ENCODE results near the gene ALKBH7. TPM values are rescaled to one million over a fixed set of nuclear protein-coding genes. Genes with fewer than 3 reads are reported as not detected.
"Not testable (repeated sequence)": the region's sequence is repeated elsewhere in the genome, so short reads cannot be mapped to it uniquely, and the experiment has no call there.

The ALKBH7 gene
- total and polyA plus RNA-seq, 8 donors, result 34.2 to 67.9 (median 51.5) TPM

DNA sequence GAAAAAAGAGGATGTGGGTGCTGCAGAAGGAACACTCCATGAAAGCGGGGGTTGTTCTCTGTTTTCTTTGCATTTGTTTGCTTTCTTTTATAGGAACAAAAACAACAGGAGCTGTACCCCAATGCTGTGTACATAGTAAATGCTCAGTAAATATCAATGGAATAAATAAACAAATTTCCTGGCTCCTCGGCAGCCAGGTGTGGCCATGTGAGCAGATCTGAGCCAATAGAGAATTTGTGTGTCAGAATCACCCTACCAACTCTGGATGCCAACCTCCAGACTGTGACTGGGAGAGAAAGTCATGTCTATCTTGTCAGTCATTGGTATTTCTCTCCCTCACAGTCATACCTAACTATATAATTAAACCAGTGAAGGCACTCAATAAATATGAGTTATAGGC lies 21.9 kb upstream of the ALKBH7 start:
- ATAC-seq (no peak), DNase-seq (no peak)
- H3K36me3 ChIP-seq, result no peaks in the 10 kb centered on the region

DNA sequence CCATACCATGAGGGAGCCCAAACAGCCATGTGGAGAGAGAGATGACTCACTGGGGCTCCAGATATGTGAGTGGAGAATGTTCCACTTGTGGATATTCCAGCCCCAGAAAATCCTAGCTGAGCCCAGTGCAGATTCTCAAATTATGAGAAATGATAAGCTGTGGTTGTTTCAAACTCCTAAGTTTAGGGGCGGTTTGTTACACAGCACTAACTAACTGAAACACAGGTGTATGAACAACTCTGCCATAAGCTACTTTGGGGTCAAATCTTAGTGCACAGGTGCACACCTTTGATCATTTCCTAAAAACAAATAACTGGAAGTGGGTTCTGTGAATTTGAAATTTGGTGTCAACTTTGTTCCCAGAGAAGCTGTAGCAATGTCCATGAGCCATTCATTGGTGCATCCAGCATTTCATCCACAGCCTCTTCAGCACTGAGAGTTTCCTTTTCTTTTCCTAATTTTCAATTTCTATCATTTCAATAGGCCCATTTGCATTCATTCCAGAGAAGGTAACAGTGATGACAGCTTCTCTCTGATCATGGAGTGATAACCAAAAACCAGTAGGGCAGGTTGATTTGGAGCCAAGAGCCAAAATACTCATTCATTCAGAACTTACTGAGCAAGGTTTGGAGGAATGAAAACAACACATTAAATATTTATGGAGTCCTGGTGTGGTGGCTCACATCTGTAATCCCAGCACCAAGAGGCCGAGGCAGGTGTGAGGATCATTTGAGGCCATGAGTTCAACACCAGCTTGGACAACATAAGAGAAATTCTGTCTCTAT lies 20.0 kb upstream of the ALKBH7 start:
- no peaks in the 10 kb centered on the region for H3K4me1 ChIP-seq
- intact Hi-C loops (cut with DNase I), result no loop called here
- no peaks in the 10 kb centered on the region for H3K36me3 ChIP-seq
- no peaks in the 10 kb centered on the region for H3K9me3 ChIP-seq
- no peaks in the 10 kb centered on the region for H3K27me3 ChIP-seq
- no peak overlapping the region for H3K27ac ChIP-seq
- H3K4me3 ChIP-seq, result no peak overlapping the region
- TF ChIP-seq, protein P1, sequence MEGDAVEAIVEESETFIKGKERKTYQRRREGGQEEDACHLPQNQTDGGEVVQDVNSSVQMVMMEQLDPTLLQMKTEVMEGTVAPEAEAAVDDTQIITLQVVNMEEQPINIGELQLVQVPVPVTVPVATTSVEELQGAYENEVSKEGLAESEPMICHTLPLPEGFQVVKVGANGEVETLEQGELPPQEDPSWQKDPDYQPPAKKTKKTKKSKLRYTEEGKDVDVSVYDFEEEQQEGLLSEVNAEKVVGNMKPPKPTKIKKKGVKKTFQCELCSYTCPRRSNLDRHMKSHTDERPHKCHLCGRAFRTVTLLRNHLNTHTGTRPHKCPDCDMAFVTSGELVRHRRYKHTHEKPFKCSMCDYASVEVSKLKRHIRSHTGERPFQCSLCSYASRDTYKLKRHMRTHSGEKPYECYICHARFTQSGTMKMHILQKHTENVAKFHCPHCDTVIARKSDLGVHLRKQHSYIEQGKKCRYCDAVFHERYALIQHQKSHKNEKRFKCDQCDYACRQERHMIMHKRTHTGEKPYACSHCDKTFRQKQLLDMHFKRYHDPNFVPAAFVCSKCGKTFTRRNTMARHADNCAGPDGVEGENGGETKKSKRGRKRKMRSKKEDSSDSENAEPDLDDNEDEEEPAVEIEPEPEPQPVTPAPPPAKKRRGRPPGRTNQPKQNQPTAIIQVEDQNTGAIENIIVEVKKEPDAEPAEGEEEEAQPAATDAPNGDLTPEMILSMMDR (IDR thresholded peaks at IDR 0.05), result no peak
- DNase-seq, result peak in 1 of 4 donors; percentile 2
- no peak for ATAC-seq

More for the DNA sequence above, 21.9 kb upstream of the ALKBH7 start:
- H3K27ac ChIP-seq, result no peak overlapping the region
- H3K4me1 ChIP-seq, result no peaks in the 10 kb centered on the region
- intact Hi-C loops (cut with DNase I), result no loop called here
- TF ChIP-seq, protein P1 (IDR thresholded peaks at IDR 0.05), result no peak
- no peaks in the 10 kb centered on the region for H3K27me3 ChIP-seq
- H3K9me3 ChIP-seq, result no peaks in the 10 kb centered on the region
- H3K4me3 ChIP-seq, result no peak overlapping the region

DNA sequence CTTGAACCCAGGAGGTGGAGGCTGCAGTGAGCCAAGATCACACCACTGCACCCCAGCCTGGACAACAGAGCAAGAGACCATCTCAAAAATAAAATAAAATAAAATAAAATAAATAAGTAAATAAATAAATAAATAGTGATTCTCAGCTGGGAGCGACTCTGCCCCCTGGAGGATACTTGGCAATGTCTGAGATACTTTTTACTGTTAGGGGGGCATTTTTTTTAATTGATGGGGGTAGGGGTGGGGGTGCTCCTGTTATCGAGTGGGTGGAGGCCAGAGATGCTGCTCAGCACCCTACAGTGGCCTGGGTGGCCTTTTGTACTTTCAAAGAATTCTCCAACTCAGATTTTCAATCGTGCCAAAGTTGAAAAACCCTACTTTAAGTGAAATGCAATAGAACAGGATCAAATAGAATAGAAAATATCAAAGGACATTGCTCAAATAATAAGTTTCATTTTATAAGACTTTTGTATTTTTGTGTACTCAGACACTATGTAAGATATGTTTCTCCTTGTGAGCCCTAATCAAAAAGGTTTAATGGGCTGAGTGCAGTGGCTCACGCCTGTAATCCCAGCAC lies 18.4 kb upstream of the ALKBH7 start:
- Histone ChIP-seq H3K27ac (no peak overlapping the region), H3K4me3 (no peak overlapping the region), H3K36me3 (no peaks in the 10 kb centered on the region), H3K9me3 (no peaks in the 10 kb centered on the region), H3K4me1 (no peaks in the 10 kb centered on the region), H3K27me3 (no peaks in the 10 kb centered on the region)
- intact Hi-C loops (cut with DNase I), result no loop called here
- DNase-seq (peak in 1 of 4 donors; percentile 1), ATAC-seq (no peak)
- TF ChIP-seq, protein P1 (IDR thresholded peaks at IDR 0.05), result peak; percentile 10 to 13

DNA sequence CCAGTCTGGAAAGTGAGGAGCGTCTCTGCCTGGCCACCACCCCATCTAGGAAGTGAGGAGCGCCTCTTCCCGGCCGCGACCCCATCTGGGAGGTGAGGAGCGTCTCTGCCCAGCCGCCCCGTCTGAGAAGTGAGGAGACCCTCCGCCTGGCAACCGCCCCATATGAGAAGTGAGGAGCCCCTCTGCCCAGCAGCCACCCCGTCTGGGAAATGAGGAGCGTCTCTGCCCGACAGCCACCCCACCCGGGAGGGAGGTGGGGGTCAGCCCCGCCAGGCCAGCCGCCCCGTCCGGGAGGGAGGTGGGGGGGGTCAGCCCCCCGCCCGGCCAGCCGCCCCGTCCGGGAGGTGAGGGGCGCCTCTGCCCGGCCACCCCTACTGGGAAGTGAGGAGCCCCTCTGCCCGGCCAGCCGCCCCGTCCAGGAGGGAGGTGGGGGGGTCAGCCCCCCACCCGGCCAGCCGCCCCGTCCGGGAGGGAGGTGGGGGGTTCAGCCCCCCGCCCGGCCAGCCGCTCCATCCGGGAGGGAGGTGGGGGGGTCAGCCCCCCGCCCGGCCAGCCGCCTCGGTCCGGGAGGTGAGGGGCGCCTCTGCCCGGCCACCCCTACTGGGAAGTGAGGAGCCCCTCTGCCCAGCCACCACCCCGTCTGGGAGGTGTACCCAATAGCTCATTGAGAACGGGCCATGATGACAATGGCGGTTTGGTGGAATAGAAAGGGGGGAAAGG lies 17.1 kb upstream of the ALKBH7 start:
- H3K4me3 ChIP-seq; H3K9me3 ChIP-seq; ATAC-seq; H3K27me3 ChIP-seq; intact Hi-C loops (cut with DNase I); DNase-seq; H3K27ac ChIP-seq; H3K36me3 ChIP-seq; H3K4me1 ChIP-seq: not testable (repeated sequence)

DNA sequence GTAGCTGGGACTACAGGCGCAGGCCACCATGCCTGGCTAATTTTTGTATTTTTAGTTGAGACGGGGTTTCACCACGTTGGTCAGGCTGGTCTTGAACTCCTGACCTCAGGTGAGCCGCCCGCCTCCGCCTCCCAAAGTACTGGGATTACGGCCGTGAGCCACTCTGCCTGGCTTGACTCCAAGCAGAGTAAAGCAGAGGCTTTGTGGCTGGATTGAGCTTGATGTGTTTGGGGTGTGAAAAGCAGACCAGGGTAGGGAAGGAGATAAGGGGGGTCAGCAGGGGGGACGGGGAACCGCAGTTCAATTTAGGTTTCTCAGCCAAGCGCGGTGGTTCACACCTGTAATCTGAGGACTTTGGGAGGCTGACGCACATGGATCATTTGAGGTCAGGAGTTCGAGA lies 15.4 kb upstream of the ALKBH7 start:
- Histone ChIP-seq H3K27ac (no peak overlapping the region), H3K4me1 (peaks cover under 1 to 2% of the 10 kb centered on the region in 2 donors), H3K27me3 (no peaks in the 10 kb centered on the region), H3K9me3 (no peaks in the 10 kb centered on the region), H3K4me3 (no peak overlapping the region), H3K36me3 (no peaks in the 10 kb centered on the region)
- TF ChIP-seq, protein P1 (IDR thresholded peaks at IDR 0.05), result no peak
- no peak for ATAC-seq
- intact Hi-C loops (cut with DNase I), result no loop called here
- DNase-seq, result no peak

Measured in left lung (tissue), 10 donors.